HG03432 (cell line): ENCODE results near the gene CSPG4.
"Not testable (repeated sequence)": the region's sequence is repeated elsewhere in the genome, so short reads cannot be mapped to it uniquely, and the experiment has no call there.

Experiments
- ATAC-seq: cut with Tn5 transposase; IDR thresholded peaks from one replicate; pipeline ENCODE4 v1.9.1; 2021; ENCODE audit warnings: mild to moderate bottlenecking, moderate library complexity; ENCODE audit not compliant: unreplicated experiment

The CSPG4 gene

GRCh38 chr15:75738647-75739325 lies 26.1 kb upstream of the CSPG4 start:
- peak; percentile 93 for ATAC-seq

DNA sequence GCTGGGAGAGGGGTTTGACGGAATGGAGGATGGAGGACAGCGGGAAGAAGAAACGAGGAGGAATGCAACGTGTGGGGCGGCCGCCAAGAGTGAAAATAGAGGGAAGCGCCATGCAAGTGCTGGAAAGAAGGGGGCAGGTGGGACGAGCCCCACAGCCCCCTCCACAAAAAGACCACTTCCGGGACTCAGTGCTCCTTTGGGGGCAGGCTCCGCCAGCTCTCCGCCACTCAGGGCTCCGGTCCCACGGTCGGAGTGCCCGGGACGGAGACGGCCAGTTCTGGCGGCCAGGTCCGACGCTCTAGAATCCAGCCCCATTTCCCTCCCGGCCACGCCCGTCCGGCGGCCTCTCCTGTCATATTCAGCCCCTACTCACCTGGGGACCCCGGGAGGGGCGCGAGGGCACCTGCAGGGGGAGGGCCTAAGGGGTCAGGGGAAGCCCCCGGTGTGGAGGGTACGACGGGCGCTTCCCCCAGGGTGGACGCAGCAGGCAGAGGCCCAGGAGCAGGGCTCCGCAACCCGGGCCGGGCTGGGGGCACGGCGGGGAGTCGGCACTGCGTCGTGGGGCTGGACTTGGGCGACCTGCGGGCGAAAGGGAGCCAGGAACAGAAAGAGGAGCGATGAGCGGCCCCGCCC lies 25.5 kb upstream of the CSPG4 start:
- no peak for ATAC-seq

- not testable (repeated sequence) for ATAC-seq
Observed at GRCh38 chr15:75737116-75738013, 24.7 kb upstream of the CSPG4 start.

DNA sequence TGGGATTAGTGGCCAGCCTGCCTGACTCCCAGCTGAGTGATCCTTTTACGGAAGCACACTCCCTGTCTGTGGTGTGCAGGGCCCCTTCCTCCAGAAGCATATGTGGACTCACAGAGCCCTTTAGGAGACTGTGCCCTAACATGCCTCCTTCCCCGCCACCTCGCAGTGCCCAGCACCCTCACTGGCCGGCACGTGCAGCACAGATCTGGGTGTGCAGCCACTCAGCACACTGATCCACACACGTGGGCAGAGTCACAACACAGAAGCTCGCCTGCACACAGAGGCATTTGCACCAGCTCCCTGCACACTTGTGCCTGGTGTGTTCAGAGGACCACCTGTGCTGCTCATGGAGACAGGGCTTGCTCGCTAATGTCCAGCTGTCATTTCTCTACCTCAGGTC lies 23.6 kb upstream of the CSPG4 start:
- ATAC-seq: no peak

DNA sequence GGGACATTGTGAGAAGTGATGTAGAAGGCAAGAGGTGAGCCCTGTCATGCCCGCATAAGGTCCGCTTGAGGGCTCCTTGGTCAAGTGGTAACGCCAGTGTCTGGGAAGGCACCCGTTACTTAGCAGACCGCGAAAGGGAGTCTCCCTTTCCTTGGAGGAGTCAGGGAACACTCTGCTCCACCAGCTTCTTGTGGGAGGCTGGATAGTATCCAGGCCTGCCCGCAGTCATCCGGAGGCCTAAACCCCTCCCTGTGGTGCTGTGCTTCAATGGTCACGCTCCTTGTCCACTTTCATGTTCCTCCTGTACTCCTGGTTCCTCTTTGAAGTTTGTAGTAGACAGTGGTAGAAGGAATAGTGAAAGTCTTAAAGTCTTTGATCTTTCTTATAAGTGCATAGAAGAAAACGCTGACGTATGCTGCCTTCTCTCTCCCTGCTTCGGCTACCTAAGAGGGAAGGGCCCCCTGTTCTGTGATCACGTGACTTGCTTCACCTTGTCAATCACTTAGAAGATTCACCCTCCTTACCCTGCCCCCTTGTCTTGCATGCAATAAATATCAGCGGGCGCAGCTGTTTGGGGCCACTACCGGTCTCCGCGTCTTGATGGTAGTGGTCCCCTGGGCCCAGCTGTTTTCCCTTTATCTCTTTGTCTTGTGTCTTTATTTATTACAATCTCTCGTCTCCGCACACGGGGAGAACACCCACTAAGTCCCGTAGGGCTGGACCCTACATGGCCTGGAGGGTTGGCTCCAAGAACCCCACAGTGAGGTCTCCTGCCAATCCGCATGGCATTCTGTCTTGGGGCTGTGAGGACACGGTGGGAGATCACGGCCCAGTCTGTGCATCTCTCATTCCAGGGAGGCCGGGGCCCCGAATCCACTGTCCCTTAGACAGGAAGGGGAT lies 22.5 kb upstream of the CSPG4 start:
- ATAC-seq: not testable (repeated sequence)

- no peak for ATAC-seq
Observed at GRCh38 chr15:75733761-75734651, 21.4 kb upstream of the CSPG4 start.

DNA sequence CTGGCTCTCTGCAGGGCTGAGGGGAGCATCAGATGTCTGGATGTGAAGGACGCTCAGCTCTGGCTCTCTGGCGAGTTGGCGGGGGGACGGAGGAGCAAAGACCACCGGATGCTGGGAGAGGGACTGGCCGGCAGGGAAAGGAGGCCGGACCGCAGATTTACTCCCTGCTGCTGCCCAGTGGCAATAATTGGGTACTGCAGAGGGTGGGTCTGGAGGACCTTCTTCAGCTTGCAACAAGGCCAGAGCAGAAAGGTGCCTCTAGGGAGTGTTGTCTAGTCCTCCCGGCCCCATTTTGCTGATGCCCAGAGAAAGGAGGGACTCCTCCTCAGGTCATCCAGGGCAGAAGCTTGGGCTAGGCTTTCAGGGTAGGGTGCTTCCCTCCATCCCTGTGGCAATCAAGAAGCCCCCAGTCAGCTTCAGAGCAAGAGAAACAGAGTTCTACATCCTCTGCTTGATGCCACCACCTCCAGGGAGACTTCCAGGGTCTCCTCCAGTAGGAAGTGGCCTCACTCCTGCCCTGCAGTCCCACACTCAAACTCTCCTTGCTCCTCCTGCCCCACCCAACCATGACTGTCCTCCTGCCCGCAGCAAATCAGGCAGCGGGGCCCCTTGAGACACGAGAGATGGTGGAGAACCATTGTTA lies 20.3 kb upstream of the CSPG4 start:
- ATAC-seq: no peak

- no peak for ATAC-seq
Observed at GRCh38 chr15:75732177-75732808, 19.6 kb upstream of the CSPG4 start.

GRCh38 chr15:75731248-75732151 lies 18.9 kb upstream of the CSPG4 start:
- no peak for ATAC-seq

GRCh38 chr15:75730376-75731247 lies 18.0 kb upstream of the CSPG4 start:
- ATAC-seq: not testable (repeated sequence)

GRCh38 chr15:75729326-75730069 lies 16.9 kb upstream of the CSPG4 start:
- no peak for ATAC-seq

- no peak for ATAC-seq
Observed at GRCh38 chr15:75727851-75728715, 15.4 kb upstream of the CSPG4 start.

GRCh38 chr15:75727031-75727531 lies 14.4 kb upstream of the CSPG4 start:
- ATAC-seq: no peak

DNA sequence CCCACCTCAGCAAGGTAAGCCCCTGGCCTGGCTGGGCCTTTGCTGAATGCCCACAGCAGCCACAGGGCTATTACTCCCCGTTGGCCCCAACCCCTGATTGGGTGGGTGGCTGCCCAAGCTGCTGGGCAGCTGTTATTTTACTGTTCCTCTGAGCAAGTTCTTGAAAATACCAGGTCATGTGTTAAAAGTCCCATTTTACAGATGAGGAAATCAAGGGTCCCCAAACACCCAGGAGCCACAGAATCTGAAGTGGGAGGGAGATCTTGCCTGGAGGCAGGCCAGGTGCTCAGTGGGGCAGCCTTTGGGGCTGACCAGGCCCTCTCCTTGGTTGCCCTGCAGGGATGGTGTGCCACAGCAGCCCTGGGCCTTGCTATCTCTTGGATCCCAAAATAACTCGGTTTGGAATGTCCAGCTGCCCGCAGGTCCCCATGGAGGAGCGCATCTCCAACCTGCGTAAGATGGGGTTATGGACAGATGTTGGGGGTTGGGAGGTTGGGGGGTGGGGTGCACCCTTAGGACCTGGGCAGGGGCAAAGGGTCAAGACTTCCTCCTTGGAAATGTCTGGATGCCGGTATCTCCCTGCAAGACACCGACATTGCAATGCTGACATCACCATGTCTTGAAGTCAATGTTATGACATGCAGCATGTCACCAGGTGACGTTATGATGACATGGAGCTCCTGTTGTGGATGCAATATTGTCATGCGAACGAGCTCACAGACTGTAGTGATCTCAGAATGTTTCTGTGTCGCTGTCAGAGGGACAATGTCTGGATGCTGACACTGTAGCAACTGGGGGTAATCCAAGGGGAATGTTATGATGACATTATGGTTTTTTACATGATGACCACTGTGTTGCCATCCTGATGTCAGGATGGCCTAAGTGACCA lies 13.3 kb upstream of the CSPG4 start:
- no peak for ATAC-seq
